HEK293 (cell line): ENCODE results near the gene NSFL1C.

Experiments used
- CTCF ChIA-PET: fragments of 350-600 bp; formaldehyde crosslinking; extraction: SDS; loops from one replicate; lab custom pipeline; 2021; ENCODE audit warnings: antibody characterized with exemption; lab: Yijun Ruan, JAX
- POLR2A ChIA-PET: fragments of 300-600 bp; formaldehyde crosslinking; extraction: SDS; loops from one replicate; lab custom pipeline; 2020; ENCODE audit warnings: antibody characterized with exemption, inconsistent platforms; lab: Yijun Ruan, JAX
- H3K27ac ChIP-seq: fragments of 200-500 bp; sonication (Bioruptor generic); 2 replicates; pipeline ENCODE4 v1.5.1; 2014; ENCODE audit warnings: low read depth, low read length, control low read depth, inconsistent platforms; ENCODE audit errors: extremely low read depth
- H3K36me3 ChIP-seq, 2 experiments: fragments of 200-500 bp in 1 of 2; sonication (Bioruptor generic) in 1 of 2; 1 replicate in 1 of 2; 2 replicates in 1 of 2; pipeline ENCODE4 v1.5.1; 2014 to 2017; ENCODE audit warnings: inconsistent platforms in 2 of 2, low read length in 2 of 2; ENCODE audit not compliant: control insufficient read depth in 2 of 2, insufficient read depth in 1 of 2
- H3K4me1 ChIP-seq: fragments of 200-500 bp; sonication (Bioruptor generic); 2 replicates; pipeline ENCODE4 v1.5.1; 2014; ENCODE audit warnings: mild to moderate bottlenecking, low read length, inconsistent platforms; ENCODE audit not compliant: control insufficient read depth, insufficient read depth
- H3K4me3 ChIP-seq: 2 replicates; pipeline ENCODE4 v1.5.1; 2011; ENCODE audit warnings: low read depth, mild to moderate bottlenecking, control low read depth, low read length, moderate library complexity
- H3K9me3 ChIP-seq: fragments of 200-500 bp; sonication (Bioruptor generic); 2 replicates; pipeline ENCODE4 v1.5.1; 2014; ENCODE audit warnings: low read depth, low read length, inconsistent platforms; ENCODE audit not compliant: control insufficient read depth, insufficient read depth
- PRDM10 ChIP-seq: fragments of 450-650 bp; formaldehyde crosslinking; IDR thresholded peaks from 2 replicates; pipeline ENCODE4 v1.5.1; 2016; ENCODE audit warnings: missing biosample characterization, missing genetic modification characterization
- SP2 ChIP-seq: fragments of 450-650 bp; formaldehyde crosslinking; IDR thresholded peaks from 2 replicates; pipeline ENCODE4 v1.5.1; 2016; ENCODE audit warnings: missing biosample characterization, missing genetic modification characterization
- ZBTB44 ChIP-seq: fragments of 450-650 bp; IDR thresholded peaks from 2 replicates; pipeline ENCODE4 v1.5.1; 2018; ENCODE audit warnings: missing biosample characterization, mild to moderate bottlenecking, missing genetic modification characterization
- ZFP41 ChIP-seq: fragments of 450-650 bp; formaldehyde crosslinking; IDR thresholded peaks from 2 replicates; pipeline ENCODE4 v1.5.1; 2016; ENCODE audit warnings: missing biosample characterization, missing genetic modification characterization, borderline replicate concordance
- ZNF175 ChIP-seq: fragments of 450-650 bp; formaldehyde crosslinking; IDR thresholded peaks from 2 replicates; pipeline ENCODE4 v1.5.1; 2016; ENCODE audit warnings: missing biosample characterization, missing genetic modification characterization
- ZNF18 ChIP-seq: fragments of 450-650 bp; formaldehyde crosslinking; IDR thresholded peaks from 2 replicates; pipeline ENCODE4 v1.5.1; 2016; ENCODE audit warnings: missing biosample characterization, missing genetic modification characterization
- ZNF26 ChIP-seq: fragments of 450-650 bp; formaldehyde crosslinking; IDR thresholded peaks from 2 replicates; pipeline ENCODE4 v1.5.1; 2016; ENCODE audit warnings: missing biosample characterization, missing genetic modification characterization
- ZNF513 ChIP-seq: fragments of 450-650 bp; IDR thresholded peaks from 2 replicates; pipeline ENCODE4 v1.5.1; 2018; ENCODE audit warnings: missing biosample characterization, missing genetic modification characterization
- ZNF518A ChIP-seq: fragments of 450-650 bp; formaldehyde crosslinking; conservative IDR thresholded peaks from 2 replicates; pipeline ENCODE4 v1.5.1; 2016; ENCODE audit warnings: low read depth, missing biosample characterization, missing genetic modification characterization
- ZNF544 ChIP-seq: fragments of 450-650 bp; formaldehyde crosslinking; IDR thresholded peaks from 2 replicates; pipeline ENCODE4 v1.5.0; 2017; ENCODE audit warnings: missing biosample characterization, missing genetic modification characterization
- ZNF561 ChIP-seq: fragments of 450-650 bp; IDR thresholded peaks from 2 replicates; pipeline ENCODE4 v1.5.1; 2018; ENCODE audit warnings: missing biosample characterization, missing genetic modification characterization, borderline replicate concordance
- ZNF621 ChIP-seq: fragments of 450-650 bp; formaldehyde crosslinking; IDR thresholded peaks from 2 replicates; pipeline ENCODE4 v1.5.1; 2017; ENCODE audit warnings: missing biosample characterization, missing genetic modification characterization
- ZNF658 ChIP-seq: fragments of 450-650 bp; formaldehyde crosslinking; IDR thresholded peaks from 2 replicates; pipeline ENCODE4; 2016; ENCODE audit warnings: missing biosample characterization, missing genetic modification characterization
- ZNF707 ChIP-seq: fragments of 450-650 bp; formaldehyde crosslinking; IDR thresholded peaks from 2 replicates; pipeline ENCODE4 v1.5.1; 2016; ENCODE audit warnings: missing biosample characterization, missing genetic modification characterization

NSFL1C gene

GRCh38 chr20:1460275-1460674 lies 6.4 kb downstream of the NSFL1C start (continued):
- TF ChIP-seq ZNF518A (no peak), ZNF18 (tag by site-specific recombination) (no peak), ZNF26 (no peak), ZNF561 (tag by site-specific recombination) (no peak), SP2 (tag by site-specific recombination) (no peak), ZFP41 (tag by site-specific recombination) (no peak), ZNF175 (tag by site-specific recombination) (no peak), ZNF621 (tag by site-specific recombination) (no peak)

- Histone ChIP-seq H3K36me3 (peaks cover 47 to 94% of the 10 kb centered on the region in 2 experiments), H3K9me3 (no peaks in the 10 kb centered on the region), H3K27ac (no peak overlapping the region), H3K4me1 (no peaks in the 10 kb centered on the region), H3K4me3 (no peak overlapping the region)
- POLR2A ChIA-PET: no interaction called here
- TF ChIP-seq ZNF513: peak; percentile 62; the same call in 1 of the 2 replicates
- TF ChIP-seq ZNF26: no peak
- CTCF ChIA-PET: interaction anchor here (1.8 to 3.1 kb wide), 2 partner anchors 10 to 20 kb away, joined by 8 to 17 read pairs; partner anchors contain the start of gene NSFL1C
Observed at GRCh38 chr20:1457992-1458391, 8.7 kb downstream of the NSFL1C start.

- Histone ChIP-seq H3K9me3 (no peaks in the 10 kb centered on the region), H3K36me3 (peaks cover 58 to 97% of the 10 kb centered on the region in 2 experiments), H3K27ac (no peak overlapping the region), H3K4me3 (no peak overlapping the region), H3K4me1 (no peaks in the 10 kb centered on the region)
- CTCF ChIA-PET: interaction anchor here (0.8 to 3.9 kb wide), 4 partner anchors 10 to 348 kb away, joined by 3 to 14 read pairs (median 4); partner anchors contain the start of gene NSFL1C
- POLR2A ChIA-PET: no interaction called here
- TF ChIP-seq ZBTB44 (tag by site-specific recombination) (no peak), PRDM10 (no peak), ZNF707 (tag by site-specific recombination) (no peak), ZNF658 (tag by site-specific recombination) (no peak), ZNF544 (tag by site-specific recombination) (no peak)
Observed at GRCh38 chr20:1456300-1456699, 10.3 kb downstream of the NSFL1C start.
